ENCODE results near the gene MAP3K15. TPM values are rescaled to one million over a fixed set of nuclear protein-coding genes. Genes with fewer than 3 reads are reported as not detected.
"Not testable (repeated sequence)": the region's sequence is repeated elsewhere in the genome, so short reads cannot be mapped to it uniquely, and the experiment has no call there.

The MAP3K15 gene
- total RNA-seq, 1 donor from 2014 or later, result 1.2 TPM

GRCh38 chrX:19446397-19446796 lies 68.9 kb downstream of the MAP3K15 start:
- Mint-ChIP-seq H3K27ac (ENCODE audit: unreplicated experiment) (no peak overlapping the region), H3K4me3 (no peak overlapping the region), H3K4me1 (no peaks in the 10 kb centered on the region), H3K36me3 (ENCODE audit: low read depth) (no peaks in the 10 kb centered on the region), H3K9me3 (no peaks in the 10 kb centered on the region), H3K27me3 (ENCODE audit: low read depth) (no peaks in the 10 kb centered on the region)
- no peak for DNase-seq (ENCODE audit: low read depth, low spot score)
- no peak for TF ChIP-seq CTCF (conservative IDR thresholded peaks at IDR 0.05)

GRCh38 chrX:19445772-19446171 lies 69.5 kb downstream of the MAP3K15 start:
- H3K9me3 Mint-ChIP-seq; H3K36me3 Mint-ChIP-seq (ENCODE audit: low read depth); DNase-seq (ENCODE audit: low read depth, low spot score); H3K27ac Mint-ChIP-seq (ENCODE audit: unreplicated experiment); H3K27me3 Mint-ChIP-seq (ENCODE audit: low read depth); H3K4me1 Mint-ChIP-seq; H3K4me3 Mint-ChIP-seq: not testable (repeated sequence)

- no peaks in the 10 kb centered on the region for H3K27me3 Mint-ChIP-seq (ENCODE audit: low read depth)
- no peak for DNase-seq (ENCODE audit: low read depth, low spot score)
- H3K9me3 Mint-ChIP-seq, result no peaks in the 10 kb centered on the region
- no peaks in the 10 kb centered on the region for H3K4me1 Mint-ChIP-seq
- H3K36me3 Mint-ChIP-seq (ENCODE audit: low read depth), result no peaks in the 10 kb centered on the region
- H3K4me3 Mint-ChIP-seq, result no peak overlapping the region
- TF ChIP-seq CTCF (conservative IDR thresholded peaks at IDR 0.05), result no peak
- no peak overlapping the region for H3K27ac Mint-ChIP-seq (ENCODE audit: unreplicated experiment)
Measured at GRCh38 chrX:19443869-19444526, 71.3 kb downstream of the MAP3K15 start.

GRCh38 chrX:19440713-19441112 lies 74.6 kb downstream of the MAP3K15 start:
- H3K9me3 Mint-ChIP-seq, result peaks cover 11% of the 10 kb centered on the region

GRCh38 chrX:19422661-19423060 lies 92.6 kb downstream of the MAP3K15 start:
- H3K27me3 Mint-ChIP-seq (ENCODE audit: low read depth); H3K27ac Mint-ChIP-seq (ENCODE audit: unreplicated experiment); H3K4me3 Mint-ChIP-seq; H3K36me3 Mint-ChIP-seq (ENCODE audit: low read depth); DNase-seq (ENCODE audit: low read depth, low spot score); H3K4me1 Mint-ChIP-seq: not testable (repeated sequence)
- peaks cover 11% of the 10 kb centered on the region for H3K9me3 Mint-ChIP-seq

More at GRCh38 chrX:19440713-19441112, 74.6 kb downstream of the MAP3K15 start:
- no peak for DNase-seq (ENCODE audit: low read depth, low spot score)
- TF ChIP-seq CTCF (conservative IDR thresholded peaks at IDR 0.05), result no peak
- Mint-ChIP-seq H3K4me3 (no peak overlapping the region), H3K27ac (ENCODE audit: unreplicated experiment) (no peak overlapping the region), H3K4me1 (no peaks in the 10 kb centered on the region), H3K36me3 (ENCODE audit: low read depth) (peaks cover 3% of the 10 kb centered on the region), H3K27me3 (ENCODE audit: low read depth) (no peaks in the 10 kb centered on the region)

GRCh38 chrX:19410259-19410658 lies 105.0 kb downstream of the MAP3K15 start:
- no peak for TF ChIP-seq CTCF (conservative IDR thresholded peaks at IDR 0.05)
- peaks cover 28% of the 10 kb centered on the region for H3K9me3 Mint-ChIP-seq
- H3K4me1 Mint-ChIP-seq, result no peaks in the 10 kb centered on the region
- no peaks in the 10 kb centered on the region for H3K27me3 Mint-ChIP-seq (ENCODE audit: low read depth)
- H3K36me3 Mint-ChIP-seq (ENCODE audit: low read depth), result peaks cover 15% of the 10 kb centered on the region
- no peak for DNase-seq (ENCODE audit: low read depth, low spot score)
- H3K4me3 Mint-ChIP-seq, result no peak overlapping the region
- no peak overlapping the region for H3K27ac Mint-ChIP-seq (ENCODE audit: unreplicated experiment)
